A673 (cell line): ENCODE results near the gene SYT5. TPM values are rescaled to one million over a fixed set of nuclear protein-coding genes. Genes with fewer than 3 reads are reported as not detected.

Experiments used
- BruUV-seq: library from RNA; stranded (reverse); fragments of 400-500 nt; replicated peaks from 2 replicates; lab custom pipeline; 2021; lab: Mats Ljungman, UMichigan
- CTCF ChIA-PET: fragments of 300-600 bp; sonication (Branson Sonifier 250); formaldehyde crosslinking; loops from one replicate; lab custom pipeline; 2022; ENCODE audit warnings: antibody characterized with exemption; lab: Charles Lee
- POLR2A ChIA-PET: fragments of 300-600 bp; sonication (Branson Sonifier 250); formaldehyde crosslinking; loops from one replicate; lab custom pipeline; 2022; ENCODE audit warnings: antibody characterized with exemption; ENCODE audit not compliant: low non-redundant PET; lab: Charles Lee
- DNase-seq: peaks from one replicate; pipeline ENCODE4 v3.0.0-alpha.2; 2015; ENCODE audit warnings: low spot score
- H3K27ac ChIP-seq: fragments of 200-600 bp; sonication (generic); 2 replicates; pipeline ENCODE4 v1.5.1; 2016; ENCODE audit warnings: mixed run types, low read depth, mild to moderate bottlenecking, mixed read lengths, antibody characterized with exemption, low read length; ENCODE audit not compliant: poor library complexity, severe bottlenecking
- H3K27me3 ChIP-seq: fragments of 200-600 bp; sonication (generic); replicated peaks from 2 replicates; pipeline ENCODE4 v1.6.1; 2017; ENCODE audit warnings: mixed run types, low read depth, mild to moderate bottlenecking, mixed read lengths, antibody characterized with exemption, low read length; ENCODE audit not compliant: insufficient read depth, poor library complexity
- H3K36me3 ChIP-seq: fragments of 200-600 bp; sonication (generic); 2 replicates; pipeline ENCODE4 v1.6.1; 2016; ENCODE audit warnings: mixed run types, mild to moderate bottlenecking, mixed read lengths, antibody characterized with exemption, low read length; ENCODE audit not compliant: insufficient read depth, poor library complexity, severe bottlenecking
- H3K4me1 ChIP-seq: fragments of 200-600 bp; sonication (generic); 2 replicates; pipeline ENCODE4 v1.6.1; 2017; ENCODE audit warnings: mixed run types, mild to moderate bottlenecking, mixed read lengths, antibody characterized with exemption, low read length; ENCODE audit not compliant: insufficient read depth, poor library complexity, severe bottlenecking
- H3K4me3 ChIP-seq: fragments of 200-600 bp; sonication (generic); 2 replicates; pipeline ENCODE4 v1.5.1; 2016; ENCODE audit warnings: low read depth, mixed run types, mild to moderate bottlenecking, mixed read lengths, low read length; ENCODE audit not compliant: poor library complexity, severe bottlenecking
- H3K9me3 ChIP-seq: fragments of 200-600 bp; sonication (generic); 2 replicates; pipeline ENCODE4 v1.6.1; 2016; ENCODE audit warnings: mixed run types, low read depth, mild to moderate bottlenecking, mixed read lengths, antibody characterized with exemption, low read length; ENCODE audit not compliant: poor library complexity, severe bottlenecking
- CTCF ChIP-seq: fragments of 300-800, 200-600 bp; sonication (generic); conservative IDR thresholded peaks from 2 replicates; pipeline ENCODE4 v1.5.1; 2017; ENCODE audit warnings: low read depth, mild to moderate bottlenecking, antibody characterized with exemption, low read length, moderate library complexity, mixed read lengths
- EZH2 ChIP-seq: fragments of 200-600 bp; sonication (generic); IDR thresholded peaks from 2 replicates; pipeline ENCODE4 v1.6.1; 2017; ENCODE audit warnings: borderline replicate concordance, low read depth, mild to moderate bottlenecking, mixed read lengths, antibody characterized with exemption, low read length; ENCODE audit not compliant: poor library complexity, severe bottlenecking
- intact Hi-C: fragments of 100-400 bp; cut with micrococcal nuclease; formaldehyde crosslinking; loops from one replicate; pipeline ENCODE4 v1.10.0; 2022; ENCODE audit not compliant: unreplicated experiment
- total RNA-seq: library from RNA; stranded (reverse); gene quantifications from 2 replicates; pipeline ENCODE4 v1.2.3, GENCODE V29; 2021

Gene SYT5
- total RNA-seq, 1 experiment from 2014 or later: not detected

- intact Hi-C loops: no loop called here
- ChIA-PET POLR2A (no interaction called here), CTCF (no interaction called here)
- Histone ChIP-seq H3K4me1 (peaks cover 4% of the 10 kb centered on the region), H3K27ac (no peak overlapping the region), H3K4me3 (no peak overlapping the region), H3K27me3 (no peaks in the 10 kb centered on the region), H3K36me3 (no peaks in the 10 kb centered on the region), H3K9me3 (no peaks in the 10 kb centered on the region)
- TF ChIP-seq EZH2: no peak
- no peak for TF ChIP-seq CTCF
- no TSS peak for BruUV-seq
- DNase-seq: no peak
Measured at GRCh38 chr19:55136399-55137102, 43.5 kb downstream of the SYT5 start.

- ChIA-PET POLR2A (no interaction called here), CTCF (no interaction called here)
- Histone ChIP-seq H3K36me3 (no peaks in the 10 kb centered on the region), H3K4me1 (peaks cover 4% of the 10 kb centered on the region), H3K4me3 (no peak overlapping the region), H3K27me3 (no peaks in the 10 kb centered on the region), H3K27ac (no peak overlapping the region), H3K9me3 (no peaks in the 10 kb centered on the region)
- no TSS peak for BruUV-seq
- intact Hi-C loops: no loop called here
- no peak for TF ChIP-seq CTCF
- TF ChIP-seq EZH2: no peak
- no peak for DNase-seq
Measured at GRCh38 chr19:55134736-55135135, 45.4 kb downstream of the SYT5 start.

GRCh38 chr19:55133639-55134444 lies 46.2 kb downstream of the SYT5 start:
- no peak overlapping the region for H3K27ac ChIP-seq
- ChIA-PET CTCF (no interaction called here), POLR2A (interaction anchor here (0.5 kb wide), 1 partner anchor 15 kb away, joined by 4 read pairs; the partner anchor contains the start of gene TNNT1)
- H3K4me3 ChIP-seq: no peak overlapping the region
- H3K27me3 ChIP-seq: no peaks in the 10 kb centered on the region
- no peaks in the 10 kb centered on the region for H3K36me3 ChIP-seq
- no TSS peak for BruUV-seq
- H3K4me1 ChIP-seq: peaks cover 4% of the 10 kb centered on the region
- DNase-seq: no peak
- intact Hi-C loops: no loop called here
- TF ChIP-seq EZH2: no peak
- no peak for TF ChIP-seq CTCF
- H3K9me3 ChIP-seq: no peaks in the 10 kb centered on the region
